ENCODE data around the gene GNLY. TPM values are rescaled to one million over a fixed set of nuclear protein-coding genes. Genes with fewer than 3 reads are reported as not detected.

GNLY gene
- 100 to 1,000 TPM in 2 of 5 experiments, 10 to 100 TPM in 1, 1 to 10 TPM in 2; 5.9 to 780 (median 84.7) TPM for total RNA-seq
- polyA plus RNA-seq: 10 to 100 TPM; 11.1 to 13.5 TPM
- not detected for total RNA-seq

- Mint-ChIP-seq H3K9me3 (no peaks in the 10 kb centered on the region), H3K4me3 (peak within 1 kb of the TSS in 1 of 10 donors; percentile 80), H3K36me3 (no peaks in the 10 kb centered on the region), H3K4me1 (peaks cover 0 to 22% (median 0%) of the 10 kb centered on the region in 7 donors), H3K27ac (peak within 1 kb of the TSS in 3 of 9 donors; percentile 28 to 58 (median 36)), H3K27me3 (peaks cover 0 to 2% (median 0%) of the 10 kb centered on the region in 5 donors)
- POLR2A ChIA-PET: no interaction called here
- no peaks in the 10 kb centered on the region for H3K36me3 ChIP-seq (ENCODE audit: control insufficient read depth in 2 of 3, insufficient read depth in 3 of 3, low read length in 3 of 3)
- no peak within 1 kb of the TSS for H3K4me3 ChIP-seq (ENCODE audit: low read length)
- DNase-seq (peak in 1 of 9 donors; percentile 19), ATAC-seq (peak; percentile 72)
- H3K27ac ChIP-seq (ENCODE audit: low read depth, low read length): no peak within 1 kb of the TSS
- no peaks in the 10 kb centered on the region for H3K9me3 ChIP-seq (ENCODE audit: control insufficient read depth in 2 of 3, low read length in 3 of 3)
- CTCF ChIA-PET: interaction anchor here (0.8 kb wide), 1 partner anchor 15 kb away, joined by 3 read pairs; no protein-coding TSS in a partner anchor
- H3K4me1 ChIP-seq (ENCODE audit: control insufficient read depth in 2 of 2, insufficient read depth in 2 of 2, low read length in 2 of 2): no peaks in the 10 kb centered on the region
- H3K27me3 ChIP-seq (ENCODE audit: control insufficient read depth in 2 of 2, insufficient read depth in 2 of 2, low read length in 2 of 2): no peaks in the 10 kb centered on the region
- intact Hi-C loops (cut with micrococcal nuclease): no loop called here
Observed at GRCh38 chr2:85694052-85695025, at the start of gene GNLY. TSS of gene GNLY (plus strand) at chr2:85694358. CDS start at chr2:85694419, 61 bp downstream.

DNA sequence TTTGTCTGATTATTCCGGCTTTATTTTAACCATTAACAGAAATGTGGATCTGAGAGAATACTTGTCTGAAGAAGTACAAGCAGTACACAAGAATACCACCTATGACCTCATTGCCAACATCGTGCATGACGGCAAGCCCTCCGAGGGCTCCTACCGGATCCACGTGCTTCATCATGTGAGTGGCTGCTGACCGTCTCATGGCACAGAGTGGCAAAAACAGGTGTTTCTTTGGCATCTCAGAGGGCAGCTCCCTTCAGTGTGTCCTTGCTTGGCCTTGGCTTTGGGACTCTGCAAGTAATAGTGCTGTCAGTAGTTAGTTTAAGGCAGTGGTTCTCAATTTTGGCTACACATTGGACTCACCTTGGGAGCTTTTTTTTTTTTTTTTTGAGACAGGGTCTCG, 49.2 kb upstream of the GNLY start:
- CTCF ChIA-PET: interaction anchor here (0.6 kb wide), 1 partner anchor 600 kb away, joined by 5 read pairs; no protein-coding TSS in a partner anchor
- Histone ChIP-seq H3K27ac (ENCODE audit: low read depth, low read length) (no peak overlapping the region), H3K36me3 (ENCODE audit: control insufficient read depth in 2 of 3, insufficient read depth in 3 of 3, low read length in 3 of 3) (peaks cover 49 to 98% (median 66%) of the 10 kb centered on the region in 3 experiments), H3K4me1 (ENCODE audit: control insufficient read depth in 2 of 2, insufficient read depth in 2 of 2, low read length in 2 of 2) (no peaks in the 10 kb centered on the region), H3K27me3 (ENCODE audit: control insufficient read depth in 2 of 2, insufficient read depth in 2 of 2, low read length in 2 of 2) (no peaks in the 10 kb centered on the region), H3K4me3 (ENCODE audit: low read length) (no peak overlapping the region), H3K9me3 (ENCODE audit: control insufficient read depth in 2 of 3, low read length in 3 of 3) (no peaks in the 10 kb centered on the region)
- POLR2A ChIA-PET: interaction anchor here (0.6 kb wide), 1 partner anchor 36 kb away, joined by 4 read pairs; no protein-coding TSS in a partner anchor
- no peak overlapping the region for H3K27ac Mint-ChIP-seq
- H3K27me3 Mint-ChIP-seq: no peaks in the 10 kb centered on the region
- H3K4me1 Mint-ChIP-seq: peaks cover 0 to 20% (median 0%) of the 10 kb centered on the region in 7 donors
- ATAC-seq (no peak), DNase-seq (no peak)
- intact Hi-C loops (cut with micrococcal nuclease): no loop called here
- H3K9me3 Mint-ChIP-seq: no peaks in the 10 kb centered on the region
- H3K4me3 Mint-ChIP-seq: no peak overlapping the region
- peaks cover 21 to 69% (median 40%) of the 10 kb centered on the region in 5 donors for H3K36me3 Mint-ChIP-seq

- no peak overlapping the region for H3K4me3 Mint-ChIP-seq
- Histone ChIP-seq H3K27ac (ENCODE audit: low read depth, low read length) (no peak overlapping the region), H3K9me3 (ENCODE audit: control insufficient read depth in 2 of 3, low read length in 3 of 3) (no peaks in the 10 kb centered on the region), H3K27me3 (ENCODE audit: control insufficient read depth in 2 of 2, insufficient read depth in 2 of 2, low read length in 2 of 2) (no peaks in the 10 kb centered on the region), H3K4me3 (ENCODE audit: low read length) (no peak overlapping the region), H3K36me3 (ENCODE audit: control insufficient read depth in 2 of 3, insufficient read depth in 3 of 3, low read length in 3 of 3) (peaks cover 42 to 97% (median 59%) of the 10 kb centered on the region in 3 experiments), H3K4me1 (ENCODE audit: control insufficient read depth in 2 of 2, insufficient read depth in 2 of 2, low read length in 2 of 2) (no peaks in the 10 kb centered on the region)
- intact Hi-C loops (cut with micrococcal nuclease): no loop called here
- POLR2A ChIA-PET: no interaction called here
- H3K9me3 Mint-ChIP-seq: no peaks in the 10 kb centered on the region
- H3K36me3 Mint-ChIP-seq: peaks cover 22 to 66% (median 36%) of the 10 kb centered on the region in 5 donors
- no peaks in the 10 kb centered on the region for H3K27me3 Mint-ChIP-seq
- no peak for DNase-seq
- no peak for ATAC-seq
- H3K27ac Mint-ChIP-seq: no peak overlapping the region
- peaks cover 0 to 17% (median 0%) of the 10 kb centered on the region in 7 donors for H3K4me1 Mint-ChIP-seq
- CTCF ChIA-PET: interaction anchor here (0.6 to 0.9 kb wide), 3 partner anchors 9 to 112 kb away, joined by 3 to 7 read pairs (median 3); no protein-coding TSS in a partner anchor
Observed at GRCh38 chr2:85646166-85646565, 48.0 kb upstream of the GNLY start.

DNA sequence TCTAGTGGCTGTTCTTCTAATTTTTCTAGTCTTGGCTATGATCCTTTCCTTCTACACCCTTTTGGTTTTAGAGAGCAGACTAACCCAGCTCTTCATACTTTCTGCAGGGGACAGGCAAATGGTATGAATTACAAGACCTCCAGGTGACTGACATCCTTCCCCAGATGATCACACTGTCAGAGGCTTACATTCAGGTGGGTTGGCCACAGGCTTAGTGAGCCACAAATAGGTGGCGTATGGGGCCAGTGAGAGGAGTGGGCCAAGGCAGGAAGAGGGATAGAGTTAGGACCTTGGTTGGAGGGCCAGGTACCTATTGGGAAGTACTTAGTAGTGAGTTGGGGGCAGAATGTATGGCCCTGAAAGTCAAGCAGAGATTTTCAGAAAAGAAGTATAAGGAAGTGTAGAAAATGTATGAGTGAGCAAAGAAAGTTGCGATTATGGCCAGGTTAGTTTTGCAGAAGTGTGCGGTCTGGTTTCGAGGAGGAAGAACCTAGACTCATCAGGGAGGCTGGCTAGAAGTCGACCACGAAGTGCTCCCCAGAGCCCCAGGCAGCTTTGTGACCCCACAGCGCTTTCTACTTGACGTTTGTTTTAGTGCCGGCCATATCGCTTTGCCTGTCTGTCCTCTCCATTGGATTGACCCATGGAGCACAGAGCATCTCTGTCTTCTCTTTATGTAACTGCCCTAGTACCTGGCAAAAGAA, 46.2 kb upstream of the GNLY start:
- ChIA-PET POLR2A (no interaction called here), CTCF (interaction anchor here (0.6 to 0.7 kb wide), 3 partner anchors 10 to 109 kb away, joined by 3 to 4 read pairs (median 3); partner anchors contain the start of gene MAT2A)
- DNase-seq: no peak
- Histone ChIP-seq H3K4me1 (ENCODE audit: control insufficient read depth in 2 of 2, insufficient read depth in 2 of 2, low read length in 2 of 2) (no peaks in the 10 kb centered on the region), H3K9me3 (ENCODE audit: control insufficient read depth in 2 of 3, low read length in 3 of 3) (no peaks in the 10 kb centered on the region), H3K36me3 (ENCODE audit: control insufficient read depth in 2 of 3, insufficient read depth in 3 of 3, low read length in 3 of 3) (peaks cover 32 to 95% (median 42%) of the 10 kb centered on the region in 3 experiments), H3K4me3 (ENCODE audit: low read length) (no peak overlapping the region), H3K27me3 (ENCODE audit: control insufficient read depth in 2 of 2, insufficient read depth in 2 of 2, low read length in 2 of 2) (no peaks in the 10 kb centered on the region), H3K27ac (ENCODE audit: low read depth, low read length) (no peak overlapping the region)
- H3K27ac Mint-ChIP-seq: peak overlapping the region in 4 of 9 donors; percentile 10 to 38 (median 16)
- intact Hi-C loops (cut with micrococcal nuclease): loop anchor here in 1 of 2 donors (1.0 kb wide), 1 partner anchor 166 kb away; no protein-coding TSS in a partner anchor
- H3K36me3 Mint-ChIP-seq: peaks cover 17 to 61% (median 29%) of the 10 kb centered on the region in 5 donors
- no peak overlapping the region for H3K4me3 Mint-ChIP-seq
- no peaks in the 10 kb centered on the region for H3K9me3 Mint-ChIP-seq
- no peaks in the 10 kb centered on the region for H3K27me3 Mint-ChIP-seq
- ATAC-seq: peak; percentile 59
- peaks cover 0 to under 1% (median 0%) of the 10 kb centered on the region in 7 donors for H3K4me1 Mint-ChIP-seq

DNA sequence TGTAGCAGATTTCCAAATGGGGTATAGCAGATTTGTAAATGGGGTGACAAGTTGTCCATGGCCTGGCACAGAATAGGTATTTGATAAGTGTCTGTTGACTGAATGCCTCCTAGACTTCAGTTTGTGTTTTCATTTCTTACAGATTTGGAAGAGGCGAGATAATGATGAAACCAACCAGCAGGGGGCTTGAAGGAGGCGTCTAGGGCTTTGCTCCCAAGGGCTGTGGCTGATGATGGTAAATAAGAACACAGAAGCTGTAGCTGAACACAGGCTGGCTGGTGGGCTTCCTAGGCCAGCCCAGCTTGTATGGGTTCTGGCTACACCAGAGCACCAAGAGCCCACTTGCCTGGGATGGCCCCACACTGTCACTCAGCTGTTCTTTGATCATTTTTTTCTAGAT, 45.5 kb upstream of the GNLY start:
- POLR2A ChIA-PET: no interaction called here
- intact Hi-C loops (cut with micrococcal nuclease): loop anchor here in 1 of 2 donors (1.0 kb wide), 1 partner anchor 166 kb away; no protein-coding TSS in a partner anchor
- Histone ChIP-seq H3K27me3 (ENCODE audit: control insufficient read depth in 2 of 2, insufficient read depth in 2 of 2, low read length in 2 of 2) (no peaks in the 10 kb centered on the region), H3K4me1 (ENCODE audit: control insufficient read depth in 2 of 2, insufficient read depth in 2 of 2, low read length in 2 of 2) (no peaks in the 10 kb centered on the region), H3K27ac (ENCODE audit: low read depth, low read length) (no peak overlapping the region), H3K4me3 (ENCODE audit: low read length) (no peak overlapping the region), H3K36me3 (ENCODE audit: control insufficient read depth in 2 of 3, insufficient read depth in 3 of 3, low read length in 3 of 3) (peaks cover 32 to 93% (median 42%) of the 10 kb centered on the region in 3 experiments), H3K9me3 (ENCODE audit: control insufficient read depth in 2 of 3, low read length in 3 of 3) (no peaks in the 10 kb centered on the region)
- DNase-seq (peak in 2 of 9 donors; percentile 2 to 4), ATAC-seq (no peak)
- peak overlapping the region in 1 of 9 donors; percentile 13 for H3K27ac Mint-ChIP-seq
- no peaks in the 10 kb centered on the region for H3K27me3 Mint-ChIP-seq
- no peaks in the 10 kb centered on the region for H3K9me3 Mint-ChIP-seq
- H3K4me1 Mint-ChIP-seq: no peaks in the 10 kb centered on the region
- peaks cover 17 to 60% (median 31%) of the 10 kb centered on the region in 5 donors for H3K36me3 Mint-ChIP-seq
- H3K4me3 Mint-ChIP-seq: no peak overlapping the region
- CTCF ChIA-PET: interaction anchor here (0.6 kb wide), 1 partner anchor 11 kb away, joined by 3 read pairs; no protein-coding TSS in a partner anchor
